GM06990 (cell line): ENCODE data around the gene HSPBP1.

Experiments
- DNase-seq: peaks from one replicate; pipeline ENCODE4 v3.0.0-alpha.2; 2011; ENCODE audit not compliant: insufficient read length; ENCODE audit errors: extremely low read depth
- H3K27me3 ChIP-seq: replicated peaks from 2 replicates; pipeline ENCODE4 v1.6.0; 2011; ENCODE audit warnings: low read length; ENCODE audit not compliant: control insufficient read depth, insufficient read depth
- H3K36me3 ChIP-seq: 2 replicates; pipeline ENCODE4 v1.5.1; 2011; ENCODE audit warnings: low read length; ENCODE audit not compliant: control insufficient read depth, insufficient read depth
- H3K4me3 ChIP-seq: replicated peaks from 2 replicates; pipeline ENCODE4 v1.5.1; 2011; ENCODE audit warnings: low read depth, mild to moderate bottlenecking, control low read depth, low read length
- TF ChIP-seq, protein P1 (sequence below): IDR thresholded peaks from 2 replicates; pipeline ENCODE4 v1.5.1; 2011; ENCODE audit warnings: low read length, control low read depth, mild to moderate bottlenecking, inconsistent platforms; ENCODE audit not compliant: insufficient read depth, poor library complexity, severe bottlenecking

Gene HSPBP1

DNA sequence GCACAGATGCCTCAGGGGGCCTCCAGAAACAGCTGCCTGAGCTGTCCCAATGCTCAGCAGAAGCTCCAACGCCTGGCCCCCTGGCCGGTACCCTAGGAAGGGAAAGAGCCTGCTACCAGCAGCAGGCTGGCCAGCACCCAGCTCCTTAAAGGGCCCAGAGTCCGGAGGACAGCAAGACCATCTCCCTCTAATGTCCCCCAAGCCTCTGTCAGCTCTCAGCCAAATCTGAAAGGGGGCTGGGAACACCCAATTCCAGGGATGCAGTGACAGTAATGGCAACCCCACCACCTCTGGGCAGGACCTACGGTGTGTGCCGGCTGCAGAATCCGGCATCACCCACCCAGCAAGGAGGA lies 25.3 kb downstream of the HSPBP1 start:
- Histone ChIP-seq H3K4me3 (peak overlapping the region; percentile 86), H3K27me3 (no peaks in the 10 kb centered on the region), H3K36me3 (peaks cover 4% of the 10 kb centered on the region; the same call in 1 of the 2 replicates)
- DNase-seq, result no peak
- TF ChIP-seq, protein P1, sequence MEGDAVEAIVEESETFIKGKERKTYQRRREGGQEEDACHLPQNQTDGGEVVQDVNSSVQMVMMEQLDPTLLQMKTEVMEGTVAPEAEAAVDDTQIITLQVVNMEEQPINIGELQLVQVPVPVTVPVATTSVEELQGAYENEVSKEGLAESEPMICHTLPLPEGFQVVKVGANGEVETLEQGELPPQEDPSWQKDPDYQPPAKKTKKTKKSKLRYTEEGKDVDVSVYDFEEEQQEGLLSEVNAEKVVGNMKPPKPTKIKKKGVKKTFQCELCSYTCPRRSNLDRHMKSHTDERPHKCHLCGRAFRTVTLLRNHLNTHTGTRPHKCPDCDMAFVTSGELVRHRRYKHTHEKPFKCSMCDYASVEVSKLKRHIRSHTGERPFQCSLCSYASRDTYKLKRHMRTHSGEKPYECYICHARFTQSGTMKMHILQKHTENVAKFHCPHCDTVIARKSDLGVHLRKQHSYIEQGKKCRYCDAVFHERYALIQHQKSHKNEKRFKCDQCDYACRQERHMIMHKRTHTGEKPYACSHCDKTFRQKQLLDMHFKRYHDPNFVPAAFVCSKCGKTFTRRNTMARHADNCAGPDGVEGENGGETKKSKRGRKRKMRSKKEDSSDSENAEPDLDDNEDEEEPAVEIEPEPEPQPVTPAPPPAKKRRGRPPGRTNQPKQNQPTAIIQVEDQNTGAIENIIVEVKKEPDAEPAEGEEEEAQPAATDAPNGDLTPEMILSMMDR, result no peak

DNA sequence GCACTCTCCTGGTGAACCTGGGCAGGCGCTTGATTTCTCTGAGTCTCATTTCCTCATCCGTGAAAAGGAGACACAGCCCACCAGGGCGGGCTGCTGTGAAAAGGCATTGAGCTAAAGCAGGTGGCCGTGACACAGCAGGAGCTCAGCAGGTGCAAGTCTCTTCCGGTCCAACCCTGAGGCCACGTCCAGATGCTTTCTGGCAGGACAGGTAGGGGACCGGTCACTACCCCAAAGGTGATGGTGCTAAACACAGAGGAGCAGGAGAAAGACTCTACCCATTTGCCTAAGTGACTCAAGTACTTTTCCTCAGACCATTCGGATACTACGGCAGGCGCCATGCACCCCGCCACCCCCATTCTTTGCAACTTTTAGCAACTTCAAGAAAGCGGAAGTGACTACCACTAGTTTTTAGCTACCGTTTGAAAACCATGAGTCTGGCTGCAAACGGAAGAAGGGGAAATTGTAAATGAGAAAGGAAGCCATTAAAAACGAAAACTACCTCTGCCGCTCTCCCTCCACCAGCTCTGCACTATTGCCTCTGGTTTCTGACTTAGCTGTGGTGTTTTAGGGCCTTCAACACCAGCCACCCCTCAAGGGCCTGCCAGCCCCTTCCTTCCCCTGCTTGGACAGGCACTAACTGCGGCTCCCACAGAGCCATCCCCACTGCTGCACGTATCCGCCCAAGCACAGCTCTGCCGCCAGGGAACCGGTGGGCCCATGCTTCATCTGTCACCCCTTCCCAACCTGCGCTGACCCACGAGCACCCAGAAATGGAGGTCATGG lies 25.9 kb downstream of the HSPBP1 start:
- TF ChIP-seq, protein P1, result no peak
- H3K36me3 ChIP-seq, result peaks cover 4% of the 10 kb centered on the region; the same call in 1 of the 2 replicates
- peak; percentile 87 for DNase-seq
- no peaks in the 10 kb centered on the region for H3K27me3 ChIP-seq
- peak overlapping the region; percentile 86 for H3K4me3 ChIP-seq

DNA sequence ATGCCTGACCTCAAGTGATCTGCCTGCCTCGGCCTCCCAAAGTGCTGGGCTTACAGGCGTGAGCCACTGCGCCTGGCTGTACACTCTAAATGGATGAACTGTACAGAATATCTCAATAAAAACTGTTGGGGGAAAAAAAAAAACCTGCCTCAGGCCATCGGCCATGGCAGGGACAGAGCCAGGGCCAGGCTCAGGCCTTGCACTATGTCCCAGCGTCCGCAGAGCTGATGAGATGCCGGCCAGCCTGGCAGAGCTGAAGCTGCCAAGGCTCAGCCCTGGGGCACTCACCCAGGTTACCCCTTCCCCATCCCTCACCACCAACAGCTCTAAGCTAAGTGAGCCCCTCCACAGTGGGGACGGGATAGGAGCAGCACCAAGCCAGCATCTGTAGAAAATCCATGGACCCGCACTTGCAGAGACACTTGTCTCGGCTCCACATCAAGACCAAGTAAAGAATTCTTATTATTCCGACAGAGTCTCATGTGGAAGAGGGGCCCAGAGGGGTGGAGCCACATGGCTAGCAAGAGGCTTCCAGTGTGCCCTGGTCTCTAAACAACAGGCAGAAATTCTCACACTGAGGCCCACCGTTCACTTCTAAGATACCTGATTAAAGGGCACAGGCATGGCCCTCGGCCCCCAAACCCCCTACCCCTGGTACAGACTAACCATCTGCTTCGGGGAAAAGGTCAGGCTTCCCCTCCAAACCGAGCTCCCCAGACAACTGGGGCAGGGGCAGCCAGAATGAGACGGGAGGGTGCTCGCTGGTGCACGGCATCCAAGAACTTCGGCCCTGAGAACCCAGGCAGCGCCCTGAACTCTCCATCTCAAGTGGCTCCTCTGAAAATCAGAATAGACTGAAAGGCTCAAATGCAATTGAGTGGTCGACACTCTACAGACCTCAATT lies 26.9 kb downstream of the HSPBP1 start:
- Histone ChIP-seq H3K27me3 (no peaks in the 10 kb centered on the region), H3K36me3 (peaks cover 11% of the 10 kb centered on the region), H3K4me3 (peak overlapping the region; percentile 86)
- no peak for DNase-seq
- TF ChIP-seq, protein P1, result no peak

DNA sequence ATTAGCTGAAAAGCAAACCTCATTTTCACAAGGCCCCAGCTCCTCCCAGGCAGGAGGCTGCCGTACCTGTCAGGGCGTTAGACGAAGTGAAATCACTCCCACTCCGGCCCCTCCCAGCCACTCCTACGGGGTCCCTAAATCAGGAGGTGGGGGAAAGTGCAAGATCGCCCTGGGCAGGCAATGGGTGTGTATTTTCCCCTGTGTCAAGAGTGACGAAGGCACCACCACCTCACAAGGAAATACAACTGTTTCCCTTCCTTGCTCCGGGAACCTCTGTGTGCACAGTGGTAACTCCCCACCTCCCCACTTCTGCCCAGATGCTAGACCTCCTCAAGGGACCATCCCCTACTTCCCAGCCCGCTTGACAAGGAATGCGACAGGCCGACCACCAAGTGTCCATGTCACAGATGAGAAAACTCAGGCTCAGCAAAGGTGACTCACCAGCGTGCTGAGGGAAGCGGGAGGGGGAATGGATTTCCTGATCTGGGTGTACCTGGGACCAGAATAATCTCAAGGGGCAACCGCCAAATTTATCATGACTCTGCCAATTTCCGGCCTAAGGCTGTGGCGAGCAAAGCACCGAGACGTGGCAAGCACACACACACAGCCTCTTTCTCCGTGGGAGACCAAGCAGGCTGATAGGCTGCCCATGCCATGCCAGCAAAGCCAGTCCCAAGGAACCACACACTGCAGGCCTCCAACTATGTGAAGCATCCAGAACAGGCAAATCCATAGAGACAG lies 28.4 kb downstream of the HSPBP1 start:
- H3K27me3 ChIP-seq, result no peaks in the 10 kb centered on the region
- TF ChIP-seq, protein P1, result no peak
- peaks cover 22% of the 10 kb centered on the region for H3K36me3 ChIP-seq
- no peak for DNase-seq
- peak overlapping the region; percentile 16 for H3K4me3 ChIP-seq

GRCh38 chr19:55250262-55251036 lies 29.5 kb downstream of the HSPBP1 start:
- DNase-seq, result no peak
- Histone ChIP-seq H3K27me3 (no peaks in the 10 kb centered on the region), H3K4me3 (no peak overlapping the region), H3K36me3 (peaks cover 26% of the 10 kb centered on the region)
- TF ChIP-seq, protein P1, result no peak
